Measurements from ENCODE around the gene SLC34A1.

GRCh38 chr5:177376107-177376506 is 8.1 kb upstream of the SLC34A1 start:
- TF ChIP-seq CTCF (IDR thresholded peaks at IDR 0.05) (no peak), POLR2A (IDR thresholded peaks at IDR 0.05) (no peak)
